HepG2 (cell line): ENCODE measurements around the gene AP4M1. TPM values are rescaled to one million over a fixed set of nuclear protein-coding genes. Genes with fewer than 3 reads are reported as not detected.

Source experiments
- GABPB1 ChIP-seq: IDR thresholded peaks from 2 replicates; pipeline ENCODE4 v1.6.1; 2016; ENCODE audit warnings: mild to moderate bottlenecking, missing genetic modification reagents, moderate library complexity, missing compliant biosample characterization
- KAT8 ChIP-seq: IDR thresholded peaks from 2 replicates; pipeline ENCODE4 v1.6.1; 2016; ENCODE audit warnings: missing genetic modification reagents, missing compliant biosample characterization
- NRL ChIP-seq: sonication (generic); formaldehyde crosslinking; IDR thresholded peaks from 2 replicates; pipeline ENCODE4 v1.5.0; 2020; ENCODE audit warnings: missing genetic modification reagents, mild to moderate bottlenecking, moderate library complexity, borderline replicate concordance
- PHF5A ChIP-seq: IDR thresholded peaks from one replicate; pipeline ENCODE4 v1.6.1; 2018; ENCODE audit warnings: low read depth, missing genetic modification reagents; ENCODE audit not compliant: unreplicated experiment
- SP5 ChIP-seq: IDR thresholded peaks from 2 replicates; pipeline ENCODE4 v1.6.1; 2016; ENCODE audit warnings: low read depth, borderline replicate concordance
- ZNF296 ChIP-seq: sonication (generic); formaldehyde crosslinking; conservative IDR thresholded peaks from 2 replicates; pipeline ENCODE4 v1.5.0; 2020; ENCODE audit warnings: mild to moderate bottlenecking, missing genetic modification reagents
- polyA plus RNA-seq, 8 experiments: library from polyadenylated mRNA; depleted of rRNA in 3 of 8; stranded (reverse) in 7 of 8; unstranded in 1 of 8; fragments of >200 nt; fragmentation: Illumina TruSeq in 4 of 8; extraction: Trizol in 4 of 8; gene quantifications; 2 replicates each; pipeline versions ENCODE4 v1.2.1 to v1.2.3, GENCODE V29; 2011 to 2016; ENCODE audit warnings: low read depth in 4 of 8, missing spikeins in 1 of 8, mixed read lengths in 1 of 8; ENCODE audit not compliant: insufficient read depth in 1 of 8
- total RNA-seq, 5 experiments: library from RNA; depleted of rRNA; stranded (reverse); fragments of >200 nt; fragmentation: Illumina TruSeq; extraction: Trizol; gene quantifications; 2 replicates each; pipeline ENCODE4 v1.2.3, GENCODE V29; 2016; ENCODE audit warnings: low read depth in 1 of 5
- TF ChIP-seq, protein P1 (sequence below): sonication (generic); formaldehyde crosslinking; IDR thresholded peaks from 2 replicates; pipeline ENCODE4 v1.5.0; 2020; ENCODE audit warnings: mild to moderate bottlenecking, missing genetic modification reagents, borderline replicate concordance
- TF ChIP-seq, protein P2 (sequence below): sonication (generic); formaldehyde crosslinking; IDR thresholded peaks from 2 replicates; pipeline ENCODE4 v1.8.0; 2022; ENCODE audit warnings: mild to moderate bottlenecking, missing genetic modification reagents
- TF ChIP-seq, protein P3 (sequence below): sonication (generic); IDR thresholded peaks from 2 replicates; pipeline ENCODE4 v1.6.1; 2016; ENCODE audit warnings: low read depth, borderline replicate concordance
- TF ChIP-seq, protein P4 (sequence below): sonication (generic); formaldehyde crosslinking; IDR thresholded peaks from 2 replicates; pipeline ENCODE4 v1.9.0; 2021; ENCODE audit warnings: missing genetic modification reagents, mild to moderate bottlenecking, borderline replicate concordance
- TF ChIP-seq, protein P5 (sequence below): sonication (generic); formaldehyde crosslinking; IDR thresholded peaks from 2 replicates; pipeline ENCODE4 v1.4.0; 2020; ENCODE audit warnings: mild to moderate bottlenecking, missing genetic modification reagents
- TF ChIP-seq, protein P6 (sequence below): sonication (generic); formaldehyde crosslinking; IDR thresholded peaks from 2 replicates; pipeline ENCODE4 v1.4.0; 2020; ENCODE audit warnings: missing genetic modification reagents
- TF ChIP-seq, protein P7 (sequence below): sonication (generic); formaldehyde crosslinking; IDR thresholded peaks from 2 replicates; pipeline ENCODE4 v1.9.0; 2021; ENCODE audit warnings: missing genetic modification reagents, mild to moderate bottlenecking, borderline replicate concordance

Gene AP4M1
- total and polyA plus RNA-seq, 2 of the 13 experiments (the other 11 are each of a cell fraction or from before 2014, with no cell fraction given) = 6.3 to 9.7 TPM

DNA sequence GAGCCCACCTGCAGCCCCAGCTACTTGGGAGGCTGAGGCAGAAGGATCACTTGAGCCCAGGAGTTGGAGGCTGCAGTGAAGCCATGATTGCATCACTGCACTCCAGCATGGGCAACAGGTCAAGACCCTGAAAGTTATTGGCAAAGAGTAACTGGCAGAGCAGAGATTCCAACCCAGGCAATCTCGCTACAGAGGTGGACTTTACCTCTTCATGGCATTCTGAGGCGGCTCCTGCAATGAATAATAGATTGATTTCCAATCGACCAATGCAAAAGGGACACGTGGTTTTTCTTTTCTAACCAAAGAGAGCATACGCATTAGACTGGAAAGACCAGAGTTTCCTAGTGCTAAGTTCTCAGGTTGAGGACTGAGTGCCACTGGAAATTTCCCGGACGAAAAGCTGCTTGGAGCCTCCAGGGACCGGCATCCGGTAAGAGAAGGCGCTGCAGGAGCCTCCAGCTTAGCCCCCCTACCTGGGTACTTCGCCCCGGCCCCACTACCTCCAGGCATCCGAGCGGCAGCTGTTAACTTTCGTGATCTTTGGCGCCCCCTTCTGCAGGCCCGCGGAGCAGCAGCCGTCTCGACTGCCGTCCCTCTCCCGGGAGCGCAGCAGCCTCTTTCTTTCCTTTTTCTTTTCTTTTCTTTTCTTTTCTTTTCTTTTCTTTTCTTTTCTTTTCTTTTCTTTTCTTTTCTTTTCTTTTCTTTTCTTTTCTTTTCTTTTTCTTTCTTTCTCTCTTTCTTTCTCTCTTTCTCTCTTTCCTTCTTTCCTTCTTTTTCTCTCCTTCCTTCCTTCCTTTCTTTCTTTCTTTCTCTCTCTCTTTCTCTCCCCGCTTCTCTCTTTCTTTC is 29.4 kb downstream of the AP4M1 start (continued):
- TF ChIP-seq, protein P1, sequence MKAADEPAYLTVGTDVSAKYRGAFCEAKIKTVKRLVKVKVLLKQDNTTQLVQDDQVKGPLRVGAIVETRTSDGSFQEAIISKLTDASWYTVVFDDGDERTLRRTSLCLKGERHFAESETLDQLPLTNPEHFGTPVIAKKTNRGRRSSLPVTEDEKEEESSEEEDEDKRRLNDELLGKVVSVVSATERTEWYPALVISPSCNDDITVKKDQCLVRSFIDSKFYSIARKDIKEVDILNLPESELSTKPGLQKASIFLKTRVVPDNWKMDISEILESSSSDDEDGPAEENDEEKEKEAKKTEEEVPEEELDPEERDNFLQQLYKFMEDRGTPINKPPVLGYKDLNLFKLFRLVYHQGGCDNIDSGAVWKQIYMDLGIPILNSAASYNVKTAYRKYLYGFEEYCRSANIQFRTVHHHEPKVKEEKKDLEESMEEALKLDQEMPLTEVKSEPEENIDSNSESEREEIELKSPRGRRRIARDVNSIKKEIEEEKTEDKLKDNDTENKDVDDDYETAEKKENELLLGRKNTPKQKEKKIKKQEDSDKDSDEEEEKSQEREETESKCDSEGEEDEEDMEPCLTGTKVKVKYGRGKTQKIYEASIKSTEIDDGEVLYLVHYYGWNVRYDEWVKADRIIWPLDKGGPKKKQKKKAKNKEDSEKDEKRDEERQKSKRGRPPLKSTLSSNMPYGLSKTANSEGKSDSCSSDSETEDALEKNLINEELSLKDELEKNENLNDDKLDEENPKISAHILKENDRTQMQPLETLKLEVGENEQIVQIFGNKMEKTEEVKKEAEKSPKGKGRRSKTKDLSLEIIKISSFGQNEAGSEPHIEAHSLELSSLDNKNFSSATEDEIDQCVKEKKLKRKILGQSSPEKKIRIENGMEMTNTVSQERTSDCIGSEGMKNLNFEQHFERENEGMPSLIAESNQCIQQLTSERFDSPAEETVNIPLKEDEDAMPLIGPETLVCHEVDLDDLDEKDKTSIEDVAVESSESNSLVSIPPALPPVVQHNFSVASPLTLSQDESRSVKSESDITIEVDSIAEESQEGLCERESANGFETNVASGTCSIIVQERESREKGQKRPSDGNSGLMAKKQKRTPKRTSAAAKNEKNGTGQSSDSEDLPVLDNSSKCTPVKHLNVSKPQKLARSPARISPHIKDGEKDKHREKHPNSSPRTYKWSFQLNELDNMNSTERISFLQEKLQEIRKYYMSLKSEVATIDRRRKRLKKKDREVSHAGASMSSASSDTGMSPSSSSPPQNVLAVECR (CRISPR knock-in tag) = peak; percentile 48; the same call in 1 of the 2 replicates
- TF ChIP-seq GABPB1 (CRISPR knock-in tag) (peak; percentile 46; the same call in 1 of the 2 replicates), SP5 (CRISPR knock-in tag) (no peak), ZNF296 (CRISPR knock-in tag) (no peak), NRL (CRISPR knock-in tag) (no peak), PHF5A (CRISPR knock-in tag) (no peak), KAT8 (CRISPR knock-in tag) (0 out of 2 replicates have a peak, but pooled peaks have one; percentile 15)
- TF ChIP-seq, protein P2, sequence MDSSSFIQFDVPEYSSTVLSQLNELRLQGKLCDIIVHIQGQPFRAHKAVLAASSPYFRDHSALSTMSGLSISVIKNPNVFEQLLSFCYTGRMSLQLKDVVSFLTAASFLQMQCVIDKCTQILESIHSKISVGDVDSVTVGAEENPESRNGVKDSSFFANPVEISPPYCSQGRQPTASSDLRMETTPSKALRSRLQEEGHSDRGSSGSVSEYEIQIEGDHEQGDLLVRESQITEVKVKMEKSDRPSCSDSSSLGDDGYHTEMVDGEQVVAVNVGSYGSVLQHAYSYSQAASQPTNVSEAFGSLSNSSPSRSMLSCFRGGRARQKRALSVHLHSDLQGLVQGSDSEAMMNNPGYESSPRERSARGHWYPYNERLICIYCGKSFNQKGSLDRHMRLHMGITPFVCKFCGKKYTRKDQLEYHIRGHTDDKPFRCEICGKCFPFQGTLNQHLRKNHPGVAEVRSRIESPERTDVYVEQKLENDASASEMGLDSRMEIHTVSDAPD = 0 out of 2 replicates have a peak, but pooled peaks have one; percentile 31
- TF ChIP-seq, protein P3, sequence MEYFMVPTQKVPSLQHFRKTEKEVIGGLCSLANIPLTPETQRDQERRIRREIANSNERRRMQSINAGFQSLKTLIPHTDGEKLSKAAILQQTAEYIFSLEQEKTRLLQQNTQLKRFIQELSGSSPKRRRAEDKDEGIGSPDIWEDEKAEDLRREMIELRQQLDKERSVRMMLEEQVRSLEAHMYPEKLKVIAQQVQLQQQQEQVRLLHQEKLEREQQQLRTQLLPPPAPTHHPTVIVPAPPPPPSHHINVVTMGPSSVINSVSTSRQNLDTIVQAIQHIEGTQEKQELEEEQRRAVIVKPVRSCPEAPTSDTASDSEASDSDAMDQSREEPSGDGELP = 0 out of 2 replicates have a peak, but pooled peaks have one; percentile 19
- TF ChIP-seq, protein P4, sequence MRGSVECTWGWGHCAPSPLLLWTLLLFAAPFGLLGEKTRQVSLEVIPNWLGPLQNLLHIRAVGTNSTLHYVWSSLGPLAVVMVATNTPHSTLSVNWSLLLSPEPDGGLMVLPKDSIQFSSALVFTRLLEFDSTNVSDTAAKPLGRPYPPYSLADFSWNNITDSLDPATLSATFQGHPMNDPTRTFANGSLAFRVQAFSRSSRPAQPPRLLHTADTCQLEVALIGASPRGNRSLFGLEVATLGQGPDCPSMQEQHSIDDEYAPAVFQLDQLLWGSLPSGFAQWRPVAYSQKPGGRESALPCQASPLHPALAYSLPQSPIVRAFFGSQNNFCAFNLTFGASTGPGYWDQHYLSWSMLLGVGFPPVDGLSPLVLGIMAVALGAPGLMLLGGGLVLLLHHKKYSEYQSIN (CRISPR knock-in tag) = no peak
- TF ChIP-seq, protein P5, sequence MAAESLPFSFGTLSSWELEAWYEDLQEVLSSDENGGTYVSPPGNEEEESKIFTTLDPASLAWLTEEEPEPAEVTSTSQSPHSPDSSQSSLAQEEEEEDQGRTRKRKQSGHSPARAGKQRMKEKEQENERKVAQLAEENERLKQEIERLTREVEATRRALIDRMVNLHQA (CRISPR knock-in tag) = no peak
- TF ChIP-seq, protein P6, sequence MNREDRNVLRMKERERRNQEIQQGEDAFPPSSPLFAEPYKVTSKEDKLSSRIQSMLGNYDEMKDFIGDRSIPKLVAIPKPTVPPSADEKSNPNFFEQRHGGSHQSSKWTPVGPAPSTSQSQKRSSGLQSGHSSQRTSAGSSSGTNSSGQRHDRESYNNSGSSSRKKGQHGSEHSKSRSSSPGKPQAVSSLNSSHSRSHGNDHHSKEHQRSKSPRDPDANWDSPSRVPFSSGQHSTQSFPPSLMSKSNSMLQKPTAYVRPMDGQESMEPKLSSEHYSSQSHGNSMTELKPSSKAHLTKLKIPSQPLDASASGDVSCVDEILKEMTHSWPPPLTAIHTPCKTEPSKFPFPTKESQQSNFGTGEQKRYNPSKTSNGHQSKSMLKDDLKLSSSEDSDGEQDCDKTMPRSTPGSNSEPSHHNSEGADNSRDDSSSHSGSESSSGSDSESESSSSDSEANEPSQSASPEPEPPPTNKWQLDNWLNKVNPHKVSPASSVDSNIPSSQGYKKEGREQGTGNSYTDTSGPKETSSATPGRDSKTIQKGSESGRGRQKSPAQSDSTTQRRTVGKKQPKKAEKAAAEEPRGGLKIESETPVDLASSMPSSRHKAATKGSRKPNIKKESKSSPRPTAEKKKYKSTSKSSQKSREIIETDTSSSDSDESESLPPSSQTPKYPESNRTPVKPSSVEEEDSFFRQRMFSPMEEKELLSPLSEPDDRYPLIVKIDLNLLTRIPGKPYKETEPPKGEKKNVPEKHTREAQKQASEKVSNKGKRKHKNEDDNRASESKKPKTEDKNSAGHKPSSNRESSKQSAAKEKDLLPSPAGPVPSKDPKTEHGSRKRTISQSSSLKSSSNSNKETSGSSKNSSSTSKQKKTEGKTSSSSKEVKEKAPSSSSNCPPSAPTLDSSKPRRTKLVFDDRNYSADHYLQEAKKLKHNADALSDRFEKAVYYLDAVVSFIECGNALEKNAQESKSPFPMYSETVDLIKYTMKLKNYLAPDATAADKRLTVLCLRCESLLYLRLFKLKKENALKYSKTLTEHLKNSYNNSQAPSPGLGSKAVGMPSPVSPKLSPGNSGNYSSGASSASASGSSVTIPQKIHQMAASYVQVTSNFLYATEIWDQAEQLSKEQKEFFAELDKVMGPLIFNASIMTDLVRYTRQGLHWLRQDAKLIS (CRISPR knock-in tag) = no peak
- TF ChIP-seq, protein P7, sequence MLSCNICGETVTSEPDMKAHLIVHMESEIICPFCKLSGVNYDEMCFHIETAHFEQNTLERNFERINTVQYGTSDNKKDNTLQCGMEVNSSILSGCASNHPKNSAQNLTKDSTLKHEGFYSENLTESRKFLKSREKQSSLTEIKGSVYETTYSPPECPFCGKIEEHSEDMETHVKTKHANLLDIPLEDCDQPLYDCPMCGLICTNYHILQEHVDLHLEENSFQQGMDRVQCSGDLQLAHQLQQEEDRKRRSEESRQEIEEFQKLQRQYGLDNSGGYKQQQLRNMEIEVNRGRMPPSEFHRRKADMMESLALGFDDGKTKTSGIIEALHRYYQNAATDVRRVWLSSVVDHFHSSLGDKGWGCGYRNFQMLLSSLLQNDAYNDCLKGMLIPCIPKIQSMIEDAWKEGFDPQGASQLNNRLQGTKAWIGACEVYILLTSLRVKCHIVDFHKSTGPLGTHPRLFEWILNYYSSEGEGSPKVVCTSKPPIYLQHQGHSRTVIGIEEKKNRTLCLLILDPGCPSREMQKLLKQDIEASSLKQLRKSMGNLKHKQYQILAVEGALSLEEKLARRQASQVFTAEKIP (CRISPR knock-in tag) = no peak
